Ammon's horn (tissue), 1 donor: ENCODE results near the gene SLC19A3.
"Not testable (repeated sequence)": the region's sequence is repeated elsewhere in the genome, so short reads cannot be mapped to it uniquely, and the experiment has no call there.

Experiments
- DNase-seq: peaks from one replicate; pipeline ENCODE4 v3.0.0-alpha.2; 2016; ENCODE audit warnings: low spot score

Gene SLC19A3

GRCh38 chr2:227703280-227703732 is 14.5 kb downstream of the SLC19A3 start:
- DNase-seq, result no peak

GRCh38 chr2:227701556-227701955 is 16.3 kb downstream of the SLC19A3 start:
- DNase-seq, result no peak

- DNase-seq, result no peak
These were observed 20.7 kb downstream of the SLC19A3 start for GRCh38 chr2:227696990-227697679.

GRCh38 chr2:227687189-227687588 is 30.6 kb downstream of the SLC19A3 start:
- no peak for DNase-seq

- no peak for DNase-seq
These were observed 33.6 kb downstream of the SLC19A3 start for GRCh38 chr2:227684258-227684657.

GRCh38 chr2:227677928-227678327 is 39.9 kb downstream of the SLC19A3 start:
- DNase-seq, result no peak

GRCh38 chr2:227674485-227674884 is 43.3 kb downstream of the SLC19A3 start:
- no peak for DNase-seq

GRCh38 chr2:227673620-227674019 is 44.2 kb downstream of the SLC19A3 start:
- not testable (repeated sequence) for DNase-seq

GRCh38 chr2:227671170-227671905 is 46.5 kb downstream of the SLC19A3 start:
- no peak for DNase-seq

GRCh38 chr2:227666631-227667170 is 51.1 kb downstream of the SLC19A3 start, which contains the start of gene SCYGR5:
Gene SCYGR5 (plus strand): TSS chr2:227666804. CDS start chr2:227666804, 0 bp downstream.
- not testable (repeated sequence) for DNase-seq

- no peak for DNase-seq
These were observed 52.5 kb downstream of the SLC19A3 start for GRCh38 chr2:227665189-227665940.

GRCh38 chr2:227661827-227662226 is 56.0 kb downstream of the SLC19A3 start:
- no peak for DNase-seq

GRCh38 chr2:227661025-227661649 is 56.7 kb downstream of the SLC19A3 start:
- no peak for DNase-seq

GRCh38 chr2:227657199-227657845 is 60.5 kb downstream of the SLC19A3 start:
- DNase-seq, result no peak

- no peak for DNase-seq
These were observed 62.4 kb downstream of the SLC19A3 start for GRCh38 chr2:227655454-227655853.

GRCh38 chr2:227654426-227654825 is 63.4 kb downstream of the SLC19A3 start:
- no peak for DNase-seq

- DNase-seq, result no peak
These were observed 64.4 kb downstream of the SLC19A3 start for GRCh38 chr2:227653419-227653818.

- no peak for DNase-seq
These were observed 73.8 kb downstream of the SLC19A3 start for GRCh38 chr2:227643990-227644551.

GRCh38 chr2:227642656-227643055 is 75.2 kb downstream of the SLC19A3 start:
- DNase-seq, result no peak

GRCh38 chr2:227634201-227634600 is 83.6 kb downstream of the SLC19A3 start:
- no peak for DNase-seq
